Erythroblast (primary cell): ENCODE data around the gene GBF1.

Experiments used
- GATA1 ChIP-seq: IDR thresholded peaks from 2 replicates; pipeline ENCODE4 v1.6.1; 2011; ENCODE audit warnings: low read depth, mild to moderate bottlenecking, control low read depth, low read length, moderate library complexity
- POLR2A ChIP-seq: IDR thresholded peaks from 2 replicates; pipeline ENCODE4 v1.6.1; 2011; ENCODE audit warnings: mild to moderate bottlenecking, low read length

GRCh38 chr10:102409604-102410428, 164.5 kb downstream of the GBF1 start:
- TF ChIP-seq POLR2A (no peak), GATA1 (no peak)
